Mesendoderm (in vitro differentiated cells): ENCODE measurements around the gene WDR59.
"Not testable (repeated sequence)": the region's sequence is repeated elsewhere in the genome, so short reads cannot be mapped to it uniquely, and the experiment has no call there.

ENCODE experiments used
- DNase-seq: peaks from one replicate; pipeline ENCODE4 v3.0.0; 2013
- H2AK5ac ChIP-seq: 2 replicates; pipeline ENCODE4 v1.6.1; 2013; ENCODE audit warnings: low read length, inconsistent platforms
- H2BK120ac ChIP-seq: 2 replicates; pipeline ENCODE4 v1.6.1; 2013; ENCODE audit warnings: low read depth, mild to moderate bottlenecking, low read length, moderate library complexity, mixed read lengths
- H2BK15ac ChIP-seq: replicated peaks from 2 replicates; pipeline ENCODE4 v1.6.1; 2013; ENCODE audit warnings: low read depth, mild to moderate bottlenecking, moderate library complexity
- H2BK5ac ChIP-seq: 2 replicates; pipeline ENCODE4 v1.6.1; 2013; ENCODE audit warnings: low read length, inconsistent platforms
- H3K18ac ChIP-seq: 2 replicates; pipeline ENCODE4 v1.6.1; 2013; ENCODE audit warnings: mild to moderate bottlenecking, low read length, mixed read lengths
- H3K23ac ChIP-seq: one replicate; pipeline ENCODE4 v1.6.1; 2013; ENCODE audit warnings: low read length
- H3K27ac ChIP-seq: 2 replicates; pipeline ENCODE4 v1.5.1; 2013; ENCODE audit warnings: low read depth, mild to moderate bottlenecking, inconsistent platforms, low read length, moderate library complexity
- H3K27me3 ChIP-seq: 2 replicates; pipeline ENCODE4 v1.6.1; 2013; ENCODE audit warnings: low read length, control low read depth, mild to moderate bottlenecking, inconsistent platforms; ENCODE audit not compliant: insufficient read depth, poor library complexity
- H3K36me3 ChIP-seq: 2 replicates; pipeline ENCODE4 v1.6.1; 2013; ENCODE audit warnings: low read length, inconsistent platforms; ENCODE audit not compliant: control insufficient read depth, insufficient read depth
- H3K4ac ChIP-seq: one replicate; pipeline ENCODE4 v1.6.1; 2013; ENCODE audit warnings: low read depth, mild to moderate bottlenecking, low read length, moderate library complexity
- H3K4me1 ChIP-seq: 2 replicates; pipeline ENCODE4 v1.6.1; 2013; ENCODE audit warnings: low read depth, low read length, inconsistent platforms; ENCODE audit not compliant: control insufficient read depth
- H3K4me2 ChIP-seq: 2 replicates; pipeline ENCODE4 v1.6.1; 2013; ENCODE audit warnings: low read length
- H3K4me3 ChIP-seq: 2 replicates; pipeline ENCODE4 v1.5.1; 2013; ENCODE audit warnings: mild to moderate bottlenecking, low read length
- H3K56ac ChIP-seq: one replicate; pipeline ENCODE4 v1.6.1; 2013; ENCODE audit warnings: low read length
- H3K79me1 ChIP-seq: 2 replicates; pipeline ENCODE4 v1.6.1; 2013; ENCODE audit warnings: low read length, inconsistent platforms
- H3K79me2 ChIP-seq: 2 replicates; pipeline ENCODE4 v1.6.1; 2013; ENCODE audit warnings: mild to moderate bottlenecking, low read length; ENCODE audit not compliant: control insufficient read depth, insufficient read depth
- H3K9ac ChIP-seq: 2 replicates; pipeline ENCODE4 v1.6.1; 2013; ENCODE audit warnings: low read length, inconsistent platforms
- H4K5ac ChIP-seq: one replicate; pipeline ENCODE4 v1.6.1; 2013; ENCODE audit warnings: low read length
- H4K8ac ChIP-seq: one replicate; pipeline ENCODE4 v1.6.1; 2013; ENCODE audit warnings: low read depth, mild to moderate bottlenecking, control low read depth, low read length, moderate library complexity
- WGBS: extraction: QIAGEN DNeasy Blood & Tissue Kit; methylation state at CpG from one replicate; pipeline ENCODE4 v1.1.7; 2013; ENCODE audit warnings: low lambda C conversion rate, missing lambda C conversion rate; ENCODE audit not compliant: insufficient coverage; ENCODE audit errors: extremely low coverage; 5-methylcytosine and 5-hydroxymethylcytosine counted together

The WDR59 gene

GRCh38 chr16:75016451-75017081, 31.6 kb upstream of the WDR59 start:
- not testable (repeated sequence) for DNase-seq, H3K36me3 ChIP-seq, H3K23ac ChIP-seq, H2BK15ac ChIP-seq, H3K27me3 ChIP-seq, H2BK5ac ChIP-seq, H4K8ac ChIP-seq, H3K4me3 ChIP-seq, H3K56ac ChIP-seq, H2AK5ac ChIP-seq, H2BK120ac ChIP-seq, H4K5ac ChIP-seq, H3K9ac ChIP-seq, H3K4ac ChIP-seq, H3K4me2 ChIP-seq, H3K79me1 ChIP-seq, H3K27ac ChIP-seq, H3K4me1 ChIP-seq, H3K18ac ChIP-seq
- no CpG with 5 or more reads among the region's 12 CpGs for WGBS
- peaks cover 37% of the 10 kb centered on the region for H3K79me2 ChIP-seq

GRCh38 chr16:75014318-75014717, 29.4 kb upstream of the WDR59 start:
- no peak for DNase-seq
- Histone ChIP-seq H3K79me2 (peaks cover 36% of the 10 kb centered on the region), H3K79me1 (peaks cover 9% of the 10 kb centered on the region), H3K23ac (no peak overlapping the region), H3K56ac (no peak overlapping the region), H3K4me1 (peaks cover 8% of the 10 kb centered on the region), H3K27ac (no peak overlapping the region), H3K18ac (no peak overlapping the region), H3K27me3 (no peaks in the 10 kb centered on the region), H2BK5ac (no peak overlapping the region), H3K36me3 (no peaks in the 10 kb centered on the region), H3K4ac (no peak overlapping the region), H3K9ac (no peak overlapping the region), H4K5ac (no peak overlapping the region), H3K4me2 (no peak overlapping the region), H2AK5ac (no peak overlapping the region), H2BK120ac (no peak overlapping the region), H3K4me3 (no peak overlapping the region), H2BK15ac (no peak overlapping the region), H4K8ac (no peak overlapping the region)
- WGBS, result 100% methylated on average over 1 of the region's 2 CpGs

GRCh38 chr16:75013123-75013522, 28.2 kb upstream of the WDR59 start:
- H2BK120ac ChIP-seq, H2BK5ac ChIP-seq, H3K4me2 ChIP-seq, H3K56ac ChIP-seq, H3K18ac ChIP-seq, H4K5ac ChIP-seq, H3K27ac ChIP-seq, H2AK5ac ChIP-seq, H3K4ac ChIP-seq, H3K36me3 ChIP-seq, H3K9ac ChIP-seq, H3K27me3 ChIP-seq, H3K4me3 ChIP-seq, H4K8ac ChIP-seq, H3K4me1 ChIP-seq, H3K23ac ChIP-seq, H2BK15ac ChIP-seq, DNase-seq: not testable (repeated sequence)
- WGBS, result no CpG with 5 or more reads among the region's 6 CpGs
- Histone ChIP-seq H3K79me2 (peaks cover 41% of the 10 kb centered on the region), H3K79me1 (peaks cover 12% of the 10 kb centered on the region)

- H3K4me3 ChIP-seq, result no peak overlapping the region
- H4K5ac ChIP-seq, result no peak overlapping the region
- no peak overlapping the region for H3K4me2 ChIP-seq
- no peaks in the 10 kb centered on the region for H3K27me3 ChIP-seq
- peaks cover 14% of the 10 kb centered on the region for H3K79me1 ChIP-seq
- no peak overlapping the region for H3K27ac ChIP-seq
- no peak overlapping the region for H2BK15ac ChIP-seq
- no peak overlapping the region for H4K8ac ChIP-seq
- WGBS, result no CpG with 5 or more reads among the region's 8 CpGs
- no peak overlapping the region for H3K18ac ChIP-seq
- no peak overlapping the region for H3K56ac ChIP-seq
- peaks cover 42% of the 10 kb centered on the region for H3K79me2 ChIP-seq
- DNase-seq, result no peak
- peaks cover 8% of the 10 kb centered on the region for H3K4me1 ChIP-seq
- H3K23ac ChIP-seq, result no peak overlapping the region
- H2BK120ac ChIP-seq, result no peak overlapping the region
- H3K9ac ChIP-seq, result no peak overlapping the region
- H2BK5ac ChIP-seq, result no peak overlapping the region
- H2AK5ac ChIP-seq, result no peak overlapping the region
- no peaks in the 10 kb centered on the region for H3K36me3 ChIP-seq
- H3K4ac ChIP-seq, result no peak overlapping the region
Measured at GRCh38 chr16:75012380-75013081, 27.6 kb upstream of the WDR59 start.

- H4K8ac ChIP-seq, result no peak overlapping the region
- peaks cover 14% of the 10 kb centered on the region for H3K79me1 ChIP-seq
- no CpG with 5 or more reads among the region's 3 CpGs for whole genome bisulfite sequencing
- no peak overlapping the region for H2BK15ac ChIP-seq
- DNase-seq, result no peak
- no peak overlapping the region for H2BK120ac ChIP-seq
- no peak overlapping the region for H3K4ac ChIP-seq
- no peak overlapping the region for H2BK5ac ChIP-seq
- peaks cover 8% of the 10 kb centered on the region for H3K4me1 ChIP-seq
- no peak overlapping the region for H4K5ac ChIP-seq
- H3K9ac ChIP-seq, result no peak overlapping the region
- H3K18ac ChIP-seq, result no peak overlapping the region
- no peak overlapping the region for H3K4me2 ChIP-seq
- peaks cover 48% of the 10 kb centered on the region for H3K79me2 ChIP-seq
- no peak overlapping the region for H3K27ac ChIP-seq
- no peak overlapping the region for H2AK5ac ChIP-seq
- H3K27me3 ChIP-seq, result no peaks in the 10 kb centered on the region
- no peak overlapping the region for H3K23ac ChIP-seq
- H3K36me3 ChIP-seq, result no peaks in the 10 kb centered on the region
- H3K56ac ChIP-seq, result no peak overlapping the region
- no peak overlapping the region for H3K4me3 ChIP-seq
Measured at GRCh38 chr16:75011634-75012307, 26.8 kb upstream of the WDR59 start.
